Kidney epithelial cell (primary cell): ENCODE results near the gene HTR2B. TPM values are rescaled to one million over a fixed set of nuclear protein-coding genes. Genes with fewer than 3 reads are reported as not detected.

Experiments used
- DNase-seq: peaks from one replicate; pipeline ENCODE4 v3.0.0-alpha.2; 2010; ENCODE audit warnings: low read depth
- H3K27me3 ChIP-seq: 2 replicates; pipeline ENCODE4 v1.6.0; 2011; ENCODE audit warnings: low read length; ENCODE audit not compliant: control insufficient read depth, insufficient read depth
- H3K36me3 ChIP-seq: 2 replicates; pipeline ENCODE4 v1.5.1; 2011; ENCODE audit warnings: low read length; ENCODE audit not compliant: control insufficient read depth, insufficient read depth
- H3K4me3 ChIP-seq: 2 replicates; pipeline ENCODE4 v1.5.1; 2011; ENCODE audit warnings: low read depth, mild to moderate bottlenecking, control low read depth, low read length
- total RNA-seq: library from RNA; depleted of rRNA; stranded (reverse); fragments of >200 nt; gene quantifications from 2 replicates; pipeline ENCODE4 v1.2.3, GENCODE V29; 2015
- TF ChIP-seq, protein P1 (sequence below): IDR thresholded peaks from 2 replicates; pipeline ENCODE4 v1.5.1; 2011; ENCODE audit warnings: mild to moderate bottlenecking, moderate library complexity, low read length, control low read depth, inconsistent platforms; ENCODE audit not compliant: insufficient read depth, poor library complexity, severe bottlenecking

HTR2B gene
- total RNA-seq, 1 donor from 2014 or later, result 0.29 TPM

DNA sequence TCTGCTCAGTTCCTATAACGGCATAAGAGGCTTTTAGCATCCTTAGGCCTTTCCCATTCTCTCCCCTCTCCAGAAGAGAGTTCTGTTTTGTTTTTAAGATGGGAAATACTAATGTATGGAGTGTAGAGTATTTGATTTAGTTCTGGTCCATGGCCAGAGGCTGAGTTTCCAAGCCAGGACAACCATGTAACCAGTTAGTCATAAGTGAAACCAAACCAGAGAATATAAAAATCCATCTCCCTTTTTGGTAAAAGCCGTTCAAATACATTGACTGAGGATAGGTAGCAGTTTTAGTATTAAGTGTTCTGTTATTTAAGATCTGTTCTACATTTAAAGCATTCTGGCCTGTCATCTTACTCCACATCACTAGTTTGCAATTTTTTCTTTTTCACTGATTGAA, 65.1 kb downstream of the HTR2B start:
- H3K27me3 ChIP-seq, result no peaks in the 10 kb centered on the region
- no peak for DNase-seq
- TF ChIP-seq, protein P1, sequence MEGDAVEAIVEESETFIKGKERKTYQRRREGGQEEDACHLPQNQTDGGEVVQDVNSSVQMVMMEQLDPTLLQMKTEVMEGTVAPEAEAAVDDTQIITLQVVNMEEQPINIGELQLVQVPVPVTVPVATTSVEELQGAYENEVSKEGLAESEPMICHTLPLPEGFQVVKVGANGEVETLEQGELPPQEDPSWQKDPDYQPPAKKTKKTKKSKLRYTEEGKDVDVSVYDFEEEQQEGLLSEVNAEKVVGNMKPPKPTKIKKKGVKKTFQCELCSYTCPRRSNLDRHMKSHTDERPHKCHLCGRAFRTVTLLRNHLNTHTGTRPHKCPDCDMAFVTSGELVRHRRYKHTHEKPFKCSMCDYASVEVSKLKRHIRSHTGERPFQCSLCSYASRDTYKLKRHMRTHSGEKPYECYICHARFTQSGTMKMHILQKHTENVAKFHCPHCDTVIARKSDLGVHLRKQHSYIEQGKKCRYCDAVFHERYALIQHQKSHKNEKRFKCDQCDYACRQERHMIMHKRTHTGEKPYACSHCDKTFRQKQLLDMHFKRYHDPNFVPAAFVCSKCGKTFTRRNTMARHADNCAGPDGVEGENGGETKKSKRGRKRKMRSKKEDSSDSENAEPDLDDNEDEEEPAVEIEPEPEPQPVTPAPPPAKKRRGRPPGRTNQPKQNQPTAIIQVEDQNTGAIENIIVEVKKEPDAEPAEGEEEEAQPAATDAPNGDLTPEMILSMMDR, result no peak
- H3K4me3 ChIP-seq, result no peak overlapping the region
- no peaks in the 10 kb centered on the region for H3K36me3 ChIP-seq

DNA sequence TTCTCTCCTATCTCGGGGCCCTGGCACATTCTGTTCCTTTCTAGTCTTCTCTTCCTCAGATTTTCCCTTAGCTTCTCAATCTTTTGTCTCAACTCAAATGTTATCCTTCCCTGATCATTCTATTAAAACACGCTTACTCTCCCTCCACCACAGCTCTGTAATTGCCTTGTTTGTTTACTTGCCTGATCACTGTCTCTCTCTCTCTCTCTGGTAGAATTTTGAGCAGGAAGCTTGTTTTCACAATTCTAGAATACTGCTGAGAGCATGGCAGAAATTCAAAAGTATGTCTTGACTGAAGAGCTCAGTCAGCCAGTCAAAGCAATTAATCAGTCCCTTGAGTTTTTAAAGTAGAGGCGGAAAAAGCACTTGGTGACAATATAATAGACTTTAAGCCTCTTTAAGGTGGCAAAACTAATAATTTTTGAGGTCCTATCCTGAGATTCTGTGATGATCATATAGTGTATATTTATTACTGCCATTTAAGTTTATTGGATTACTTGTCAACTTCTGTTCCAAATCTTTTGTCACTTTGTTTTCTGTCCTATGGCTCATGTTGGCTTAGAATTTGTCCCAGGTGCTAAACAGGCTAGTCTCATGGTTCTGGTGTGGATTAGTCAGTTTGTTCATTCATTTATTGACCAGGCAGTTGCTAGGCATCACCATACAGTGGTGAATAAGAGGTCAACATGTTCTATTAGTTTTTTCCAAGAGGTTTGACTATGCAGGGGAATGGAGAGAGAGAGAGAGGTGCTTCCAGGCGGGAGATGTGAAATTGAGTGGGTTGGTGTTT, 65.9 kb downstream of the HTR2B start:
- Histone ChIP-seq H3K36me3 (no peaks in the 10 kb centered on the region), H3K27me3 (no peaks in the 10 kb centered on the region), H3K4me3 (no peak overlapping the region)
- DNase-seq, result no peak
- TF ChIP-seq, protein P1, result no peak

Other genes starting within 250 kb of the HTR2B start
- not detected in 2 replicates for gene GPR55, start 199.8 kb downstream of the HTR2B start, total RNA-seq
- gene SPATA3, start 128.9 kb downstream of the HTR2B start, total RNA-seq, result not detected in 2 replicates
- gene C2orf72, start 87.5 kb downstream of the HTR2B start, total RNA-seq, result 0.63 and 1.3 TPM in 2 replicates
- gene PSMD1, start 68.2 kb downstream of the HTR2B start, total RNA-seq, result 73.1 and 77.2 TPM in 2 replicates
- 20.0 and 27.5 TPM in 2 replicates for gene ARMC9, start 73.6 kb upstream of the HTR2B start, total RNA-seq